H9 (cell line): ENCODE measurements around the gene DLG2. TPM values are rescaled to one million over a fixed set of nuclear protein-coding genes. Genes with fewer than 3 reads are reported as not detected.

Experiments used
- DNase-seq: peaks from one replicate; pipeline ENCODE4 v3.0.0-alpha.2; 2017
- H2AFZ ChIP-seq: one replicate; pipeline ENCODE4 v1.6.1; 2013; ENCODE audit warnings: mild to moderate bottlenecking, low read length, control low read depth, moderate library complexity
- H2AK5ac ChIP-seq: 2 replicates; pipeline ENCODE4 v1.6.1; 2013; ENCODE audit warnings: low read length, control low read depth, mixed read lengths; ENCODE audit not compliant: insufficient read length
- H2BK120ac ChIP-seq: one replicate; pipeline ENCODE4 v1.6.1; 2013; ENCODE audit warnings: low read depth, mild to moderate bottlenecking, low read length, control low read depth, inconsistent platforms; ENCODE audit not compliant: poor library complexity, severe bottlenecking
- H2BK12ac ChIP-seq: 2 replicates; pipeline ENCODE4 v1.6.1; 2013; ENCODE audit warnings: low read length, control low read depth, mixed read lengths, low read depth; ENCODE audit not compliant: insufficient read length
- H2BK15ac ChIP-seq: 2 replicates; pipeline ENCODE4 v1.6.1; 2013; ENCODE audit warnings: low read depth, low read length, control low read depth
- H2BK20ac ChIP-seq: one replicate; pipeline ENCODE4 v1.6.1; 2013; ENCODE audit warnings: low read depth, mild to moderate bottlenecking, low read length, control low read depth, inconsistent platforms; ENCODE audit not compliant: poor library complexity, severe bottlenecking
- H2BK5ac ChIP-seq: 2 replicates; pipeline ENCODE4 v1.6.1; 2013; ENCODE audit warnings: low read length, control low read depth, mixed read lengths; ENCODE audit not compliant: insufficient read length
- H3K14ac ChIP-seq: 2 replicates; pipeline ENCODE4 v1.6.1; 2013; ENCODE audit warnings: low read length, control low read depth; ENCODE audit not compliant: insufficient read depth
- H3K18ac ChIP-seq: 2 replicates; pipeline ENCODE4 v1.6.1; 2013; ENCODE audit warnings: low read depth, mild to moderate bottlenecking, mixed read lengths, low read length, control low read depth; ENCODE audit not compliant: insufficient read length
- H3K23ac ChIP-seq: 2 replicates; pipeline ENCODE4 v1.6.1; 2013; ENCODE audit warnings: low read length, control low read depth, mixed read lengths, low read depth; ENCODE audit not compliant: insufficient read length
- H3K23me2 ChIP-seq: 2 replicates; pipeline ENCODE4 v1.6.1; 2013; ENCODE audit warnings: low read depth, mild to moderate bottlenecking, mixed read lengths, low read length, control low read depth; ENCODE audit not compliant: insufficient read length, poor library complexity, severe bottlenecking
- H3K27ac ChIP-seq: 2 replicates; pipeline ENCODE4 v1.5.1; 2013; ENCODE audit warnings: low read length, control low read depth, mixed read lengths, low read depth; ENCODE audit not compliant: insufficient read length
- H3K27me3 ChIP-seq: 2 replicates; pipeline ENCODE4 v1.6.1; 2013; ENCODE audit warnings: low read length, control low read depth, inconsistent platforms; ENCODE audit not compliant: insufficient read depth
- H3K4ac ChIP-seq: 2 replicates; pipeline ENCODE4 v1.6.1; 2013; ENCODE audit warnings: low read depth, mild to moderate bottlenecking, control low read depth, inconsistent platforms, low read length, moderate library complexity
- H3K4me1 ChIP-seq: 2 replicates; pipeline ENCODE4 v1.6.1; 2013; ENCODE audit warnings: low read length, control low read depth, inconsistent platforms; ENCODE audit not compliant: insufficient read depth
- H3K4me2 ChIP-seq: 2 replicates; pipeline ENCODE4 v1.6.1; 2013; ENCODE audit warnings: low read length, control low read depth, mixed read lengths; ENCODE audit not compliant: insufficient read length, insufficient read depth
- H3K56ac ChIP-seq: 2 replicates; pipeline ENCODE4 v1.6.1; 2013; ENCODE audit warnings: low read depth, mild to moderate bottlenecking, mixed read lengths, low read length, control low read depth; ENCODE audit not compliant: insufficient read length
- H3K79me1 ChIP-seq: 2 replicates; pipeline ENCODE4 v1.6.1; 2013; ENCODE audit warnings: low read depth, mild to moderate bottlenecking, moderate library complexity, low read length, control low read depth, inconsistent platforms; ENCODE audit not compliant: insufficient read depth, poor library complexity, severe bottlenecking
- H3K79me2 ChIP-seq: 2 replicates; pipeline ENCODE4 v1.6.1; 2013; ENCODE audit warnings: low read length, control low read depth, inconsistent platforms; ENCODE audit not compliant: insufficient read depth
- H3K9ac ChIP-seq: 2 replicates; pipeline ENCODE4 v1.6.1; 2013; ENCODE audit warnings: low read length, control low read depth, mixed read lengths; ENCODE audit not compliant: insufficient read length; ENCODE audit errors: extremely low read depth
- H3K9me3 ChIP-seq: one replicate; pipeline ENCODE4 v1.6.1; 2013; ENCODE audit warnings: low read depth, low read length, inconsistent platforms; ENCODE audit not compliant: control insufficient read depth
- H3T11ph ChIP-seq: one replicate; pipeline ENCODE4 v1.6.1; 2013; ENCODE audit warnings: mild to moderate bottlenecking, low read length, control low read depth, inconsistent platforms
- H4K20me1 ChIP-seq: one replicate; pipeline ENCODE4 v1.6.1; 2013; ENCODE audit not compliant: control insufficient read depth, insufficient read length, insufficient read depth
- H4K5ac ChIP-seq: 2 replicates; pipeline ENCODE4 v1.6.1; 2013; ENCODE audit warnings: low read depth, mild to moderate bottlenecking, mixed read lengths, low read length, control low read depth; ENCODE audit not compliant: insufficient read length
- H4K8ac ChIP-seq: replicated peaks from 2 replicates; pipeline ENCODE4 v1.6.1; 2013; ENCODE audit warnings: low read length, control low read depth, mixed read lengths, low read depth; ENCODE audit not compliant: insufficient read length
- H4K91ac ChIP-seq: 2 replicates; pipeline ENCODE4 v1.6.1; 2013; ENCODE audit warnings: low read depth, mild to moderate bottlenecking, moderate library complexity, mixed read lengths, low read length, control low read depth; ENCODE audit not compliant: insufficient read length
- H3K27ac Mint-ChIP-seq, 3 experiments: 2 replicates in 2 of 3; 3 replicates in 1 of 3; pipeline ENCODE4 v1.8.0; 2020 to 2021; ENCODE audit warnings: mixed read lengths in 3 of 3, mild to moderate bottlenecking in 1 of 3, moderate library complexity in 1 of 3
- H3K27me3 Mint-ChIP-seq: 2 replicates; pipeline ENCODE4 v1.8.0; 2021; ENCODE audit warnings: low read depth, mild to moderate bottlenecking, moderate library complexity, mixed read lengths
- H3K36me3 Mint-ChIP-seq, 3 experiments: 2 replicates in 2 of 3; 3 replicates in 1 of 3; pipeline ENCODE4 v1.8.0; 2020 to 2021; ENCODE audit warnings: low read depth in 3 of 3, mixed read lengths in 3 of 3; ENCODE audit not compliant: insufficient read depth in 1 of 3
- H3K4me1 Mint-ChIP-seq, 2 experiments: 2 replicates each; pipeline ENCODE4 v1.8.0; 2020; ENCODE audit warnings: mixed read lengths in 2 of 2
- H3K4me3 Mint-ChIP-seq, 2 experiments: 2 replicates in 1 of 2; 3 replicates in 1 of 2; pipeline ENCODE4 v1.8.0; 2020 to 2021; ENCODE audit warnings: mild to moderate bottlenecking in 2 of 2, mixed read lengths in 2 of 2, moderate library complexity in 1 of 2
- H3K9me3 Mint-ChIP-seq, 2 experiments: 2 replicates in 1 of 2; 3 replicates in 1 of 2; pipeline ENCODE4 v1.8.0; 2020; ENCODE audit warnings: mild to moderate bottlenecking in 2 of 2, mixed read lengths in 2 of 2, moderate library complexity in 1 of 2
- CTCF ChIP-seq: fragments of 200-600 bp; sonication (generic); conservative IDR thresholded peaks from 3 replicates; pipeline ENCODE4 v1.8.0; 2021; ENCODE audit warnings: antibody characterized with exemption, mild to moderate bottlenecking
- WGBS: extraction: QIAGEN DNeasy Blood & Tissue Kit; methylation state at CpG from one replicate; pipeline ENCODE4 v1.1.7; 2013; ENCODE audit warnings: missing lambda C conversion rate, low lambda C conversion rate, mixed read lengths; ENCODE audit not compliant: insufficient read length; ENCODE audit errors: extremely low coverage; 5-methylcytosine and 5-hydroxymethylcytosine counted together
- total RNA-seq: library from RNA; stranded (reverse); gene quantifications from 2 replicates; pipeline ENCODE4 v1.2.1, GENCODE V29; 2021

Gene DLG2
- total RNA-seq, 1 experiment from 2014 or later: 8.0 TPM

- H3K18ac ChIP-seq: no peak overlapping the region
- Mint-ChIP-seq H3K4me3 (no peak overlapping the region), H3K4me1 (peaks cover 22 to 26% of the 10 kb centered on the region in 2 experiments), H3K9me3 (no peaks in the 10 kb centered on the region), H3K27ac (no peak overlapping the region), H3K36me3 (no peaks in the 10 kb centered on the region), H3K27me3 (no peaks in the 10 kb centered on the region)
- no peaks in the 10 kb centered on the region for H3K27me3 ChIP-seq
- H2AK5ac ChIP-seq: no peak overlapping the region
- H3K9ac ChIP-seq: no peak overlapping the region
- H4K8ac ChIP-seq: no peak overlapping the region
- H3K14ac ChIP-seq: no peak overlapping the region
- no peak overlapping the region for H4K91ac ChIP-seq
- no peak overlapping the region for H2BK5ac ChIP-seq
- WGBS: no CpG with 5 or more reads among the region's 4 CpGs
- H2BK15ac ChIP-seq: no peak overlapping the region
- H2BK120ac ChIP-seq: no peak overlapping the region
- H3K23ac ChIP-seq: no peak overlapping the region
- H3K23me2 ChIP-seq: no peaks in the 10 kb centered on the region
- no peak overlapping the region for H3K4me2 ChIP-seq
- no peaks in the 10 kb centered on the region for H3K79me2 ChIP-seq
- H3K56ac ChIP-seq: no peak overlapping the region
- H3K9me3 ChIP-seq: no peaks in the 10 kb centered on the region
- no peak overlapping the region for H2BK20ac ChIP-seq
- H3K79me1 ChIP-seq: no peaks in the 10 kb centered on the region
- no peak overlapping the region for H2AFZ ChIP-seq
- H3T11ph ChIP-seq: no peak overlapping the region
- peaks cover 2% of the 10 kb centered on the region for H4K20me1 ChIP-seq
- H3K4ac ChIP-seq: no peak overlapping the region
- no peak overlapping the region for H4K5ac ChIP-seq
- H2BK12ac ChIP-seq: no peak overlapping the region
- peaks cover 5% of the 10 kb centered on the region; the same call in 1 of the 2 replicates for H3K4me1 ChIP-seq
- TF ChIP-seq CTCF: no peak
- DNase-seq: no peak
- H3K27ac ChIP-seq: no peak overlapping the region
Observed at GRCh38 chr11:83684071-83684470, 1943.1 kb downstream of the DLG2 start.
